ENCODE measurements around the gene ADGRB3.

DNA sequence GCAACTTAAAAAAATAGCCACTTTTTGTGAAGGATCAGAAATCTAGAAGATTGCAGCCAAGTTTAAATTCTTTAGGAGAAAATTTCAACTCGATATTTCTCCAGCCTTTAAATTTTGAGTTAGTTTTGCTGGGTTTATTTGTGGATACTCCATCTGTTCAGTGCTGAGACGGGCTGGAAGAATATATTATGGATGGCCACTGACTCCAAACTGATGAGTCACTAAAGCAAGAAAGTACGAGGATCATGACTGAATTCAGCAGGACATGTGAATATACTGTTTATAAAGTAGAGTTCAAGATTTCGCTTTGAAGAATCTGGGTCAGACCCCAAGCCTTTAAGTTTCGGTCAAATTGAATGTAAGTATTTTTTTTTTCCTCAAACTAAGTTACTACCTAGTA is 199.5 kb downstream of the ADGRB3 start:
- TF ChIP-seq, protein P1, sequence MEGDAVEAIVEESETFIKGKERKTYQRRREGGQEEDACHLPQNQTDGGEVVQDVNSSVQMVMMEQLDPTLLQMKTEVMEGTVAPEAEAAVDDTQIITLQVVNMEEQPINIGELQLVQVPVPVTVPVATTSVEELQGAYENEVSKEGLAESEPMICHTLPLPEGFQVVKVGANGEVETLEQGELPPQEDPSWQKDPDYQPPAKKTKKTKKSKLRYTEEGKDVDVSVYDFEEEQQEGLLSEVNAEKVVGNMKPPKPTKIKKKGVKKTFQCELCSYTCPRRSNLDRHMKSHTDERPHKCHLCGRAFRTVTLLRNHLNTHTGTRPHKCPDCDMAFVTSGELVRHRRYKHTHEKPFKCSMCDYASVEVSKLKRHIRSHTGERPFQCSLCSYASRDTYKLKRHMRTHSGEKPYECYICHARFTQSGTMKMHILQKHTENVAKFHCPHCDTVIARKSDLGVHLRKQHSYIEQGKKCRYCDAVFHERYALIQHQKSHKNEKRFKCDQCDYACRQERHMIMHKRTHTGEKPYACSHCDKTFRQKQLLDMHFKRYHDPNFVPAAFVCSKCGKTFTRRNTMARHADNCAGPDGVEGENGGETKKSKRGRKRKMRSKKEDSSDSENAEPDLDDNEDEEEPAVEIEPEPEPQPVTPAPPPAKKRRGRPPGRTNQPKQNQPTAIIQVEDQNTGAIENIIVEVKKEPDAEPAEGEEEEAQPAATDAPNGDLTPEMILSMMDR (IDR thresholded peaks at IDR 0.05 in 8 of 11, conservative IDR thresholded peaks at IDR 0.05 in 3 of 11): no peak
- no peak for TF ChIP-seq POLR2A (IDR thresholded peaks at IDR 0.05)

All from spleen (tissue), 7 donors.